GM12892 (cell line): ENCODE data around the gene TM9SF3.

Experiments used
- POLR2A ChIP-seq: IDR thresholded peaks from 2 replicates; pipeline ENCODE4 v1.6.1; 2011; ENCODE audit warnings: low read depth, low read length, control low read depth
- POLR2AphosphoS5 ChIP-seq: IDR thresholded peaks from 2 replicates; pipeline ENCODE4 v1.6.1; 2011; ENCODE audit warnings: low read depth, low read length, control low read depth

DNA sequence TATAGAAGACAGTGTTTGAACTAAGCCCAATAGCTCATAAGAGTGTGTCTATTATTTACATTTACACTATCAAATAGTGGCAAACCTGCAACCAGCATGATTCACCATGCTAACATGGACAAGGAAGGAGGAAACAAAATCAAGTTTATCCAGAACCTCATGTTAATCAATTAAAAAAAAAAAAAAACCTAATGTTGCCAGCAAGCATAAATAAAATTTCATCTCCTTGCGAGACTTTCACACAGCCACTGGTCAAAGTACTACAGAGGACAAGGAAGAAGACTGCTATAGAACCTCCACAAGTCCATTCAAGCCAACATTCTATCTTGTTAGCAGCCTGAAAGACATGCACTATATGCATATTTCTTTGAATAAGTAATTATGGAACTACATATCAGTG lies 9.7 kb downstream of the TM9SF3 start:
- TF ChIP-seq POLR2AphosphoS5 (no peak), POLR2A (no peak)
